Right lobe of liver (tissue), 4 donors: ENCODE measurements around the gene NUP210L.

Experiments used
- CTCF ChIP-seq, 4 donors: fragments of 200-600 bp in 3 of 4; fragments of 450-650 bp in 1 of 4; IDR thresholded peaks; one replicate each; pipeline versions ENCODE4 v1.5.1 to v1.8.0; 2016 to 2022; ENCODE audit warnings: antibody characterized with exemption in 4 of 4, mild to moderate bottlenecking in 2 of 4
- POLR2A ChIP-seq: fragments of 450-650 bp; IDR thresholded peaks from one replicate; pipeline ENCODE4 v1.6.1; 2017; ENCODE audit warnings: antibody characterized with exemption, mild to moderate bottlenecking
- donor health status: DM: no; HTN: no; CAD: no.
- donor health status: DM: no; HTN: no; CAD: no.
- donor health status: DM: no; HTN: yes; CAD: no.

GRCh38 chr1:154191990-154192461 is 37.2 kb upstream of the NUP210L start, which contains the start of gene TPM3:
- no peak for TF ChIP-seq POLR2A
- TF ChIP-seq CTCF (IDR thresholded peaks at IDR 0.05) = no peak
